ENCODE results near the gene MBNL1.

Gene MBNL1

DNA sequence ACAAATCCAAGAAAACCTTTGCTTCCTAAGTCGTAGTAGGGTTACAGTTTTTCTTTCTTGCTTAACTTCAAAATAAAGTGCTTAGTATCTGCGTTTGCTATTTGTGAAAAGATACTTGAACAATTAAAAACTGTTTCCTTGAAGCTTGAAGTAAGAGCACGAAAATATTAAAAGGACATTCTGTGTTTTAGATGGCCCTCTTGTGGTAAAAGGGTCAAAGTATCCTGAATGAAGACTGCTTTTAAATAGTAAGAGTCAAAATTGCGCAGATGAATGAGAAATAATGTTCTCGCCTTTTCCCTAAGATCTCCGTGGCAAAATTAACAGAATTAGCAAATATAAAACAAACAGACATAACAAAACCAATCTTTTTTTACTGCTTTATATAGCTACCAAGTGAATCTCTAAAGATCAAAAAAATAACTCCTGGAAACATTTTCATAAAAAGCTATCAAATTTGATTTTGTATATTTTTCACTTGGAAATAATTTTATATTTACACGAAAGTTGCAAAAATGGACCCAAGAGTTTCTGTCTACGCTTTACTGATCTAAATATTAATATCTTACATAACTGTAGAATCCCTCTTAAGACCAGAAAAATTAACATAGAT, 175.4 kb downstream of the MBNL1 start:
- DNase-seq = peak; percentile 62
- in situ Hi-C loops (cut with MboI; ENCODE audit: low pct_unique_long_range_greater_than_20kb, low sequenced_read_pairs) = loop anchor here (25.0 kb wide), 1 partner anchor 157 kb away; no protein-coding TSS in a partner anchor

DNA sequence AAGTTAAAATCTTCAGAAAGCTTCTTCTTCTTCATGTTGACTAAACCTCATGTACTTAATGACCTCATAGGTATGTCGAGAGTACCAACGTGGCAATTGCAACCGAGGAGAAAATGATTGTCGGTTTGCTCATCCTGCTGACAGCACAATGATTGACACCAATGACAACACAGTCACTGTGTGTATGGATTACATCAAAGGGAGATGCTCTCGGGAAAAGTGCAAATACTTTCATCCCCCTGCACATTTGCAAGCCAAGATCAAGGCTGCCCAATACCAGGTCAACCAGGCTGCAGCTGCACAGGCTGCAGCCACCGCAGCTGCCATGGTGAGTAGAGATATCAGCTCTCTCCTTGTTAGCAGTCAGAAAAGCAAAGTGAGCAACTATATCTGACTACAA, 176.5 kb downstream of the MBNL1 start:
- DNase-seq = no peak
- in situ Hi-C loops (cut with MboI; ENCODE audit: low pct_unique_long_range_greater_than_20kb, low sequenced_read_pairs) = loop anchor here (25.0 kb wide), 1 partner anchor 158 kb away; no protein-coding TSS in a partner anchor

DNA sequence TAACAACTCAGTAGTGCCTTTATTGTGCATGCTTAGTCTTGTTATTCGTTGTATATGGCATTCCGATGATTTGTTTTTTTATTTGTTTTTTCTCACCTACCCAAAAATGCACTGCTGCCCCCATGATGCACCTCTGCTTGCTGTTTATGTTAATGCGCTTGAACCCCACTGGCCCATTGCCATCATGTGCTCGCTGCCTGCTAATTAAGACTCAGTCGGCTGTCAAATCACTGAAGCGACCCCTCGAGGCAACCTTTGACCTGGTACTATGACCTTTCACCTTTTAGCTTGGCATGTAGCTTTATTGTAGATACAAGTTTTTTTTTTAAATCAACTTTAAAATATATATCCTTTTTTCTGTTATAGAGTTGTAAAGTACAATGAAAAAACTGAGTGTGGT, 177.8 kb downstream of the MBNL1 start:
- in situ Hi-C loops (cut with MboI; ENCODE audit: low pct_unique_long_range_greater_than_20kb, low sequenced_read_pairs) = loop anchor here (25.0 kb wide), 1 partner anchor 159 kb away; no protein-coding TSS in a partner anchor
- no peak for DNase-seq

DNA sequence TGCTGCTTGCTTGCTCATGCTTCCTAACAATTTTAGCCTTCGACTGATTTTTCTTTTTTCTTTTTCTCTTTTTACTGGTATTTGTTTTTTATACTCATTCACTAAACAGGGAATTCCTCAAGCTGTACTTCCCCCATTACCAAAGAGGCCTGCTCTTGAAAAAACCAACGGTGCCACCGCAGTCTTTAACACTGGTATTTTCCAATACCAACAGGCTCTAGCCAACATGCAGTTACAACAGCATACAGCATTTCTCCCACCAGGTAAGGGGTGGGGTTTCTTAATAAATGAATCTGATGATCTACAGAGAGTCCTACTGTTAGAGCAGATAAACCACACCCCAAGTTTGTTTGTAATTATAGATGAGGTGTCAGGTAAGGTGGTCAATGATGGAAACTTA, 178.8 kb downstream of the MBNL1 start:
- in situ Hi-C loops (cut with MboI; ENCODE audit: low pct_unique_long_range_greater_than_20kb, low sequenced_read_pairs) = loop anchor here (25.0 kb wide), 1 partner anchor 160 kb away; no protein-coding TSS in a partner anchor
- no peak for DNase-seq

DNA sequence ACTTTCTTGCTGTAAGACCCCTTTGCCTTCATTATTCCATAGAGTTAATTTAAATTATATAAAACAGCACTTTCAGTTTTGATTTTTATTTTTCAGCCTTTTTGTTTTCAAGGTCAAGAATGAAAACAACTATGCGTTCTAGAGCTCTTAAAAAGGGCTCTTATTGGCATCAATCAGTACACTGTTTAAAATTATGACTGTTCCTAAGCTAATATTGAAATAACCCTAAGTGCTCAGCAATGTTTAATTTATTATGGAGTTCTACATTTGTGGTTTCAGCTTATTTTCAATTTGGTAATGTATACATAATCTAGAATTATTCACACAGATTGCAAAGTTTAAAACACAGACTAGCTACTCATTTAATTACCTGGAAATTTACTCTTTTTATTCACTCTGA, 179.4 kb downstream of the MBNL1 start:
- DNase-seq = no peak
- in situ Hi-C loops (cut with MboI; ENCODE audit: low pct_unique_long_range_greater_than_20kb, low sequenced_read_pairs) = loop anchor here (25.0 kb wide), 1 partner anchor 161 kb away; no protein-coding TSS in a partner anchor

DNA sequence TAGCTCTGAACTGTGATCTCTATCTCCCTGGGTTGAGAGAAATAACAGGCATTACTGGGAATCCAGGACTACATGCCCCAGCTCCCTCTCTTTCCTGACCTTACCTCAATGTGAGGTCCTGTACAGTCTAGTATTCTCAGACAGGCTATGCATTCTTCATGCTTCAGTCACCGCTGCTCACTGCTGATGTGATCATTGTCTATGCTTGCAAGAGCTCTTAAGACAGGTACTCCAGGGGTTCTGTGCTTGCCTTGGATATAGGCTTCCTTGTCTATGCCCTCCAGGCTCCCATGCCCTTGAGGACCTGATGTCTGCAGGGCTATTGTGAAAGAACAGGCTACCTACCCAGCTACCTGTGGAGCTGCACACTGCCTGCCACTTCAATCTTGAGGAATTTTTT, 183.6 kb downstream of the MBNL1 start:
- in situ Hi-C loops (cut with MboI; ENCODE audit: low pct_unique_long_range_greater_than_20kb, low sequenced_read_pairs) = loop anchor here (25.0 kb wide), 1 partner anchor 390 kb away; no protein-coding TSS in a partner anchor
- no peak for DNase-seq

DNA sequence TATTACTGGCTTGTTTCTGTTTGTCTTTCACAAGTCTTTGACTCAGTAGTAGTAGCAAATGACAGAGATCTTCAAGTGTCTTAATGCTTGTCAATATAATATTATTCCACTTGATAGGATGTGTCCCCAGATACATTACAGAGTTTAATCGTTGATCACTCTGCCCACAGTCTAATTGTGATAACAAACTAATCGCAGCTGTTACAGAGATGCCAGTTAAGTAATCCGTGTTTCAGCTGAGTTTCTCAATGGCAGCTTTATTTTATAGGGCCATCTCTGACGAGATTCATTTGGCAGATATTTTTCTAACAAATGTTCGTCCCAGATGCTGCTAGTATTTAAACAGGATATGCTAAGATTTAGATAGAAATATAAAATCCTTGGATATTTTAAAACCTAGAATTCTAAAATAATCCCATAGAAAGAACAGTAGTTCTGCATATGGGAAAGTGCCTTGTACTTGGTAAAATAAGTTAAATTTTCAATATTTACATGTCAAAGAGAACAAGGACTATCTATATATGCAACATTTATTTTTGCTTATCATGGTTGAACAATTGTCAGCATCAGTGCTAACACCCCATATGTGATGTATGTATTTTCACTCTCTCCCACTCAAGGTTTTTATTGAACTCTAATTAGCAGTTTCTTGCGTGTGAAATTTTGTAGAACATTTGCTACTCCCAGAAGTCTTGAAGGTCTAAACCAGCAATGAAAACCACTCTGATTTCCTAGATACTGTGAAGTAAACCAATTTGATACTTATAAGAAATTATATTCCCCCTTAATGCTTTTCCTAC, 185.5 kb downstream of the MBNL1 start:
- in situ Hi-C loops (cut with MboI; ENCODE audit: low pct_unique_long_range_greater_than_20kb, low sequenced_read_pairs) = loop anchor here (25.0 kb wide), 1 partner anchor 392 kb away; no protein-coding TSS in a partner anchor
- no peak for DNase-seq

DNA sequence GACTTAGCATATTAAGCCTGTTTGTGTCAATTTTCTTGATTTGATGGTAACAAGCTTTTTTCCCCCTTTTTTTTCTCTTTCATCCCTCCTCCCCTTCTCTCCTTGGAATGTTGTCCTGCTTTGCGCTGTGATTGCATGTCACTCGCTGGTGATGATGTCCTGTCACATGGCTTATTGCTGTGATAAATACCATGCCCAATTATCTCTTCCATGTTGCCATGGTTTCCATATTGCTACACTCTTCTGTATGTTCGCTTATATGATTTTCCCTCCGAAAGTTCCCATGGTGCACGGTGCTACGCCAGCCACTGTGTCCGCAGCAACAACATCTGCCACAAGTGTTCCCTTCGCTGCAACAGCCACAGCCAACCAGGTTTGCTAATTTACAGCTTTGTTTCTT, 187.3 kb downstream of the MBNL1 start:
- in situ Hi-C loops (cut with MboI; ENCODE audit: low pct_unique_long_range_greater_than_20kb, low sequenced_read_pairs) = loop anchor here (25.0 kb wide), 1 partner anchor 394 kb away; no protein-coding TSS in a partner anchor

DNA sequence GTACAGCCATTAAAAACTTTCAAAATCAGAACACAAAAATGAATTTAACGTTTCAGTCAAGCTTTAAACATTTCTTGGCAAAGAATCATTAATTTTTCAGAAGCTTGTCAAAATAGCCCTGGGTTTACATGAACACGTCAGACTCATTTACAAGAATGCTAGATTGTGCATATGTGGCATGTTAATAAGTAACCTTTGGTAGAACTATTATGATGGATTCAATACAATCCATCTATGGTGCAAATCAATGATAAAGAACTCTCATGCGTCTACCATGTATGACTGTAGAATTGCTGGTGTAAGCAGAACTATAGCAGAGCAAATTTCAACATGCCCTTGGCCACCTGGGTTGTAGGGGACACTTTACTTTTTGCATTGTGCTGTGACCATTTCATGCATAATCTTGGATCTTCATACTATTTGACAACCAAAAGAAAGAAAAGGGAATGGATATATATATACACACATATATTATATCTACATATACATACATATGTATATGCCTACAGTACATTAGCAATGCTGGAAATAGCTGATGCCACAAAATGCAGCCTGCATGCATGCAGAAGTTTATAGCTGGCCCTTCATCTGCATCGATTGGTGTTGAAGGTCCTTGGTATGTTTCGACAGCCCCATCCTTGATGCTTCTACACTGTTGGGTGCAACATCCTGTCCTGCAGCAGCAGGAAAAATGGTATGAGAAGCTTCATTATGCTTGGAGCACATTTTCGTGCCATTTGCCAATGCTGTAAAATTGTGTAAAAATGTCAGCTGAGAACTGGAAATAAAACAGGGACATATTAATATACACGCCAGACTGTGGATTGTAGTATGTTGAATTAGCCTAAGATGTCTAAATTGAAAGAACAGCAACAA, 189.0 kb downstream of the MBNL1 start:
- no peak for DNase-seq
- in situ Hi-C loops (cut with MboI; ENCODE audit: low pct_unique_long_range_greater_than_20kb, low sequenced_read_pairs) = loop anchor here (25.0 kb wide), 1 partner anchor 395 kb away; no protein-coding TSS in a partner anchor

More for the DNA sequence above, 187.3 kb downstream of the MBNL1 start:
- no peak for DNase-seq

DNA sequence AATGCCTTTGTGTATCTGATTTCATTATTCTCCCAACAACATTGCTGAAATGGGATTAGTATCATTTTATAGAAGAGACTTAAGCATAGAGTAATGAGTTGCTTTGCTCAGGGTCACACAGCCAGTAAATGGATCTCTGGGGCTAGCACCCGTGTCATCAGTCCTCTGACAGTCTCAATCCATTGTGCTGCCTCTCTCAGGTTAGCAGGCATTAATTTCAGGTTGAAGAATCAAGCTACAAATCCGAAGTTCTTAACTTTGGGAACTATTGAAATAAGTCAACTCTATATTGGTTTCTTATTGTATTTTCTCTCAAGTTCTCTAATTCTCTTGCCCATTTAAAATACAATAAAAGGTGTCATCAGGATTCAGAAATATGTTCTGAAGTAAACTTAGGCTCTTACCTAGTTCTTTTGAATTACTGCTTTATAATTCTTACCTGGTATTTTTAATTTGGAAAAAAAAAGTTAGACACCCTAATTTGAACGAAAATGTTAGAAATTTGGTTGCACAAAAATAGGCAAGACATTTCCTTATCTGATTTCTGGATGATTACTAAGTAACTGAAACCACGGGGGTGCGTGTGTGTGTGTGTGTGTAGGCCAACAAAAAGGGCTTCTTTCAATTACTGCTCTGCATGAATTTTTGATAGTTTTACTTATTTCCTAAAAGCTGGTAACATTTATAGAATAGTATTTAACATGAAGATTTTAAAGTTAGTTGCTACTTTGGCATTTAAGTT, 189.8 kb downstream of the MBNL1 start:
- in situ Hi-C loops (cut with MboI; ENCODE audit: low pct_unique_long_range_greater_than_20kb, low sequenced_read_pairs) = loop anchor here (25.0 kb wide), 1 partner anchor 396 kb away; no protein-coding TSS in a partner anchor
- no peak for DNase-seq

DNA sequence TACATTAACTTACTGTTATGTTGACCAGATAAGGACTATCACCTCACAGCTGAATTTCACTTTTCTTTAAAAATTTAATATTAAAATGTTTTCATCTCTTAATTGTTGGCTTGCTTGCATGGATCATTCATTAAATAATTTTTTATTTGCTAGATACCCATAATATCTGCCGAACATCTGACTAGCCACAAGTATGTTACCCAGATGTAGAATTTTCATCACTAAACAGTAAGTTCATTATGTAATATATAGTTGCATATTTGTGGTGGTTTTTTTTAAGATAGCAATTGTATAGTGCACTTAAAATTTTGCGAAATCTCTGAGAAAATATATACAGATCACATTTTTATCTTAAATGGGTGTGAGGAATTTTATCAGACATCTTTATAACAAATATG, 190.4 kb downstream of the MBNL1 start:
- no peak for DNase-seq
- in situ Hi-C loops (cut with MboI; ENCODE audit: low pct_unique_long_range_greater_than_20kb, low sequenced_read_pairs) = loop anchor here (25.0 kb wide), 1 partner anchor 397 kb away; no protein-coding TSS in a partner anchor

DNA sequence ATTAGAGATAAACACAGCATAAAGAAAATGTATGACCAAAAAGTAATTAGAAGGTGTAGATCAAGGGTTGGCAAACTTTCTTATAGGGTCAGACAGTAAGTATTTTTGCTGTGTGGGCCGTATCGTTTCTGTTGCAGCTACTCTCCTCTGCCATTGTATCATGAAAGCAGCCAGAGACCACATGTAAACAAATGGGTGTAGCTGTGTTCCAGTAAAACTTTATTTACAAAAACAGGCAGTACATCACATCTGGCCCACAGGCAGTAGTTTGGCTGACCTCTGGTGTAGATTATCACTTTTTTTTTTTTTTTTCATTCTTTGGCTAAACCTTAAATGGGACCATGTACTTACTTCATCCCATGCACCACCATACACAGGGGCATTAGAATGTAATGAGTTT, 190.8 kb downstream of the MBNL1 start:
- in situ Hi-C loops (cut with MboI; ENCODE audit: low pct_unique_long_range_greater_than_20kb, low sequenced_read_pairs) = loop anchor here (25.0 kb wide), 1 partner anchor 397 kb away; no protein-coding TSS in a partner anchor
- DNase-seq = no peak

DNA sequence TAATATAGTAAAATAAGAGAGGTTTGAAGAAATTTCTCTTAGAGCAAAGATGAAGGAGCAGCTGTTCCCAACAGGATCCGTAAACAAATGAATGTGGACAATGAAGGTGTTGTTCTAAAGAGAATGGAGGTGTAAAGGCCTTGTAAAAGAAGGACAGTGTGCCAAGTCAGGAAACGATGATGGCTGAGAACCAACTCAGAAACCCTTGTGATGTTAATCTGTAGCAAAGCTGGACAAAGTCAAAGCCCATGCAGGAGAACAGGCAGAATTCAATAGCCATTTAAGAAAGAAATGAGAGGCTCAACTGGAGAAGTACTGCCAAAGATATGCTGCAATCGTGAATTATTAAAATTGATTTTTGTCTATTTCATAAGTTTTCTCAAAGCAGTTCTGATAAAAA, 192.2 kb downstream of the MBNL1 start:
- in situ Hi-C loops (cut with MboI; ENCODE audit: low pct_unique_long_range_greater_than_20kb, low sequenced_read_pairs) = loop anchor here (25.0 kb wide), 1 partner anchor 399 kb away; no protein-coding TSS in a partner anchor

DNA sequence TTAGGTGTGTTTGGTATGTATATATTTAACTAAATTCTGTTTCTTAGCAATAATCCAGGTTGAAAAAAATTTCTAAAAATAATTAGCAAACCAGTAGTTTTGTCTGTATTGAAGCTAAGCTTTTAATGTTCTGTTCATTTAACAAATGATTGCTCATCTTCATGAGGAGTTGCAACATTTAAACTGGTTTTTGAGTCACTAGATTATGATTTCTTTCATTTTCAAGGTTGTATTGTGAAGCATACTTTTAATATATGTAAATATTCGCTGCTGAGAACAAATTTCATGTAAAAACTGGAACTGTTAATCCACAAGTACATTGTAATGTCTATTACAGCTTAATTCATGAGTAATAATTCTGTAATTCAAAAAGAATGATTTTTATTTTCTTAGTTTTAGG, 192.7 kb downstream of the MBNL1 start:
- in situ Hi-C loops (cut with MboI; ENCODE audit: low pct_unique_long_range_greater_than_20kb, low sequenced_read_pairs) = loop anchor here (25.0 kb wide), 1 partner anchor 399 kb away; no protein-coding TSS in a partner anchor
- no peak for DNase-seq

More for the DNA sequence above, 192.2 kb downstream of the MBNL1 start:
- no peak for DNase-seq

DNA sequence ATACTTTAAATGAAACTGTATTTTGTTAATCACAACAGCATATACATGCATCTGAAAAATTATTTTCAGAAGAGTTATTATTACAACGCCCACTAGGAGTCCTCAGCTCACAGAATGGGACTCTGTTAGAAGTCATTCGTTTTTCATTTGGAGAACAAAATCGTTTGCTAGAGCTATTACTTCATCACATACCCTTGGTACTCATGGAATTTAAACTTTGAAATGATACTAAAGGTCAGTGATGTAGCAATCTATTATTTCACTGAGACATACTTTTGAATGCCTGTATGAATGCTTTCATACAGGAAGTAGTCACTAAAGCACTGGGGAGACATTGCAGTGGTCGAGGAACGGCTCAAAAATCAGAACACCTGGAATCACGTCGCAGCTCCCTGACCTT, 198.1 kb downstream of the MBNL1 start:
- in situ Hi-C loops (cut with MboI; ENCODE audit: low pct_unique_long_range_greater_than_20kb, low sequenced_read_pairs) = loop anchor here (25.0 kb wide), 1 partner anchor 404 kb away; no protein-coding TSS in a partner anchor
- DNase-seq = peak; percentile 51

DNA sequence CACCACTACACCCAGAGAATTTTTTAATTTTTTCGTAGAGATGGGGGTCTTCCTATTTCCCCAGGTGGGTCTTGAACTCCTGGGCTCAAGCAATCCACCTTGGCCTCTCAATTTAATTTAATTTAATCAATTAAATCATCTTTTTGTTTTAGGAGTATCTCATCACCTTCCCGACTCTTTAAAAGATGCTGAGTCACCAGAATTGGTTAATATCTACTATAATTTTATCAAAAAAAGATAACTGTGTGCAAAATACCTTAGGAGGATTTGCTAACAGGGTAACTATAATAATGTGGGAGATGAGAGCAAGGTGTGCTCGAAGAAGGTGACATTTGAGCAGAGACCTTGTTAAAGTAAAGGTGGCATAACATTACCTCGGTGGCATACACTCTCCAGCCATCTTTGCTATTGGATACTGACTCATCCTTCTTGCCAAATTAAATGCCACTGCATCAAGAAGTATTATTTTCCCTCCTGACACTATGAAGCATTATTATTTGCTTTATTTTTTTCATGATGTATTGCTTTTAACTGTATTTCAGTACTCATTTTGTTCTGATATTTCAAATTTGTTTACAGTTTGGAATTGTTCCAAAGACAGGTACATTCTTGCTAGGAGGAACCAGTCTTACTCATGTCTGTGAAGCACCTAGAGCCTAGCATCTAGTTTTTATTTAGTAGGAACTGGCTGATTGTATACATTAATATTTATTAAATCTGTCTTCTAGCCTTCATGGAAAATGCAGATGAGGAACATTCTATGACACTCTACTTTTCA, 200.7 kb downstream of the MBNL1 start:
- in situ Hi-C loops (cut with MboI; ENCODE audit: low pct_unique_long_range_greater_than_20kb, low sequenced_read_pairs) = loop anchor here (25.0 kb wide), 1 partner anchor 407 kb away; no protein-coding TSS in a partner anchor
- DNase-seq = no peak

DNA sequence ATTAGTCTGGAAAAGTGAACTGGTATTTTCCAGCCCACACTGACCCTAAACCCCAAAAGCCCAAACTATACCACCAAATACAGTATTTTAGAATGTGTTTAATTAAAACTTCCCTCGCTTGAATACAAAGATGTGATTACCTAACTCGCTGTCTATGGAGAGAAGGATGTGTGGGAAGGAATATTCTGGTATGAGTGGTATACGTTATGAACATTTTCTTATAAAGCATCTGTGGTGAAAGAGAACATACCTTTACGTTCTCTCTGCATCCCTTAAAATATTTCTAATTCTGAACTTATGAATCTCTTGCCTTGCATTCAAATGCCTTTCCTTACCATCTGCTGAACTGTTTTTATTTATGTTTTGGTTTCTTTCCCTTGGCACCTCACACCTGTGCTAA, 201.4 kb downstream of the MBNL1 start:
- in situ Hi-C loops (cut with MboI; ENCODE audit: low pct_unique_long_range_greater_than_20kb, low sequenced_read_pairs) = loop anchor here (25.0 kb wide), 1 partner anchor 408 kb away; no protein-coding TSS in a partner anchor
- no peak for DNase-seq
